RWPE2 (cell line): Measurements from ENCODE around the gene NHS.

Experiments used
- ATAC-seq: fragments of 200-7000 bp; cut with Tn5 transposase; 3 replicates; pipeline ENCODE4 v1.9.1; 2021; ENCODE audit warnings: low read depth
- DNase-seq: peaks from one replicate; pipeline ENCODE4 v3.0.0-alpha.2; 2020; ENCODE audit warnings: low spot score
- H3K27ac ChIP-seq: fragments of 450-650 bp; 2 replicates; pipeline ENCODE4 v1.5.1; 2017; ENCODE audit warnings: mild to moderate bottlenecking; ENCODE audit not compliant: poor library complexity, severe bottlenecking
- H3K27me3 ChIP-seq: fragments of 250-450 bp; sonication (Bioruptor Pico); 2 replicates; pipeline ENCODE4 v1.5.1; 2021; ENCODE audit warnings: mild to moderate bottlenecking, moderate library complexity; ENCODE audit not compliant: insufficient read depth, poor library complexity, severe bottlenecking
- H3K36me3 ChIP-seq: fragments of 250-450 bp; sonication (Bioruptor Pico); 2 replicates; pipeline ENCODE4 v1.5.1; 2020; ENCODE audit warnings: low read depth, mild to moderate bottlenecking, moderate library complexity
- H3K4me1 ChIP-seq: fragments of 250-450 bp; sonication (Bioruptor Pico); 2 replicates; pipeline ENCODE4 v1.5.1; 2021; ENCODE audit warnings: mild to moderate bottlenecking, moderate library complexity; ENCODE audit not compliant: insufficient read depth, poor library complexity, severe bottlenecking
- H3K4me3 ChIP-seq: fragments of 250-450 bp; sonication (Bioruptor Pico); 2 replicates; pipeline ENCODE4 v1.5.1; 2021; ENCODE audit warnings: mild to moderate bottlenecking, moderate library complexity; ENCODE audit not compliant: severe bottlenecking
- H3K9me3 ChIP-seq: fragments of 250-450 bp; sonication (Bioruptor Pico); 2 replicates; pipeline ENCODE4 v1.5.1; 2021; ENCODE audit warnings: mild to moderate bottlenecking, moderate library complexity; ENCODE audit not compliant: severe bottlenecking
- TF ChIP-seq, protein P1 (sequence below): fragments of 450-650 bp; IDR thresholded peaks from one replicate; pipeline ENCODE4 v1.5.1; 2017; ENCODE audit warnings: mild to moderate bottlenecking, moderate library complexity; ENCODE audit not compliant: poor library complexity, severe bottlenecking

NHS gene

DNA sequence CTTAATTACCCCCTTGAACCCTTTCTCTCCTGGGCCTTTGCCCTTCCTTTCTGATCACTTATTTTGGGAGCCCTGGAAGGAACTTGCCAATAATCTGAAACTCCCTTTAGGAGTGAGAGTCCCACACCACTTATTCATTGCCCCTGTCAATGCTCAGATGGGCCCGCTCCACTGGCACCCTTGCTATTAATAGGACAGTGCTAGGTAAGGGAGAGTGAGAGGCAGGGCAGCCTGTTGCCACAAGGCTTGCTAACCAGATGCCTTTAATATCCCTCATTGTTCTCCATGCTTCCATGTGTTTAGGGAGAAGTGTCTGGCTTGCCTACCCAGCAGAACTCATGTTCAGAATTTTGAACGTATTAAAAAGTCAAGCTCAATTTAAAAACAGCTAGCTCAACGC lies 1.7 kb upstream of the NHS start:
- ATAC-seq (no peak), DNase-seq (no peak)
- Histone ChIP-seq H3K36me3 (no peaks in the 10 kb centered on the region), H3K9me3 (no peaks in the 10 kb centered on the region), H3K4me1 (no peaks in the 10 kb centered on the region), H3K27me3 (no peaks in the 10 kb centered on the region), H3K4me3 (no peak overlapping the region), H3K27ac (no peak overlapping the region)
- TF ChIP-seq, protein P1, sequence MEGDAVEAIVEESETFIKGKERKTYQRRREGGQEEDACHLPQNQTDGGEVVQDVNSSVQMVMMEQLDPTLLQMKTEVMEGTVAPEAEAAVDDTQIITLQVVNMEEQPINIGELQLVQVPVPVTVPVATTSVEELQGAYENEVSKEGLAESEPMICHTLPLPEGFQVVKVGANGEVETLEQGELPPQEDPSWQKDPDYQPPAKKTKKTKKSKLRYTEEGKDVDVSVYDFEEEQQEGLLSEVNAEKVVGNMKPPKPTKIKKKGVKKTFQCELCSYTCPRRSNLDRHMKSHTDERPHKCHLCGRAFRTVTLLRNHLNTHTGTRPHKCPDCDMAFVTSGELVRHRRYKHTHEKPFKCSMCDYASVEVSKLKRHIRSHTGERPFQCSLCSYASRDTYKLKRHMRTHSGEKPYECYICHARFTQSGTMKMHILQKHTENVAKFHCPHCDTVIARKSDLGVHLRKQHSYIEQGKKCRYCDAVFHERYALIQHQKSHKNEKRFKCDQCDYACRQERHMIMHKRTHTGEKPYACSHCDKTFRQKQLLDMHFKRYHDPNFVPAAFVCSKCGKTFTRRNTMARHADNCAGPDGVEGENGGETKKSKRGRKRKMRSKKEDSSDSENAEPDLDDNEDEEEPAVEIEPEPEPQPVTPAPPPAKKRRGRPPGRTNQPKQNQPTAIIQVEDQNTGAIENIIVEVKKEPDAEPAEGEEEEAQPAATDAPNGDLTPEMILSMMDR, result no peak

DNA sequence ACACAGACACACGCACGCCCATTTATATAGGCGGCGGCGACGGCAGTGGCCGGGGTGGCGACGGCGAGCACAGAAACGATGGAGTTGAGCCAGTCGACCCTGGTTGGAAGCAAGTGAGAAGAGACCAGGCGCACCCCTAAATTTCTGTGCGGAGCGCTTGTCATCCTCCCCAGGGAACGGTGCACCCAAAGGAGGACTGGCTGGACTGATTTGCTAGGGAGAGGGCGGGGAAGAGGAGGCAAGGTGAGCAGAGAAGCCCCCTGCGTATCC lies 302 bp downstream of the NHS start:
- ATAC-seq, result no peak; the same call in 2 of the 3 replicates
- TF ChIP-seq, protein P1, result no peak
- no peaks in the 10 kb centered on the region for H3K36me3 ChIP-seq
- no peak for DNase-seq
- H3K4me1 ChIP-seq, result no peaks in the 10 kb centered on the region
- H3K4me3 ChIP-seq, result peak overlapping the region; percentile 55
- H3K27me3 ChIP-seq, result no peaks in the 10 kb centered on the region
- H3K9me3 ChIP-seq, result no peaks in the 10 kb centered on the region
- H3K27ac ChIP-seq, result peak overlapping the region; percentile 47

GRCh38 chrX:17375637-17376430 lies 834 bp downstream of the NHS start:
- DNase-seq, result no peak
- Histone ChIP-seq H3K4me1 (no peaks in the 10 kb centered on the region), H3K27me3 (no peaks in the 10 kb centered on the region), H3K4me3 (peak overlapping the region; percentile 55), H3K27ac (peak overlapping the region; percentile 47), H3K9me3 (no peaks in the 10 kb centered on the region), H3K36me3 (no peaks in the 10 kb centered on the region)
- ATAC-seq, result peak; percentile 24
- TF ChIP-seq, protein P1, result no peak

DNA sequence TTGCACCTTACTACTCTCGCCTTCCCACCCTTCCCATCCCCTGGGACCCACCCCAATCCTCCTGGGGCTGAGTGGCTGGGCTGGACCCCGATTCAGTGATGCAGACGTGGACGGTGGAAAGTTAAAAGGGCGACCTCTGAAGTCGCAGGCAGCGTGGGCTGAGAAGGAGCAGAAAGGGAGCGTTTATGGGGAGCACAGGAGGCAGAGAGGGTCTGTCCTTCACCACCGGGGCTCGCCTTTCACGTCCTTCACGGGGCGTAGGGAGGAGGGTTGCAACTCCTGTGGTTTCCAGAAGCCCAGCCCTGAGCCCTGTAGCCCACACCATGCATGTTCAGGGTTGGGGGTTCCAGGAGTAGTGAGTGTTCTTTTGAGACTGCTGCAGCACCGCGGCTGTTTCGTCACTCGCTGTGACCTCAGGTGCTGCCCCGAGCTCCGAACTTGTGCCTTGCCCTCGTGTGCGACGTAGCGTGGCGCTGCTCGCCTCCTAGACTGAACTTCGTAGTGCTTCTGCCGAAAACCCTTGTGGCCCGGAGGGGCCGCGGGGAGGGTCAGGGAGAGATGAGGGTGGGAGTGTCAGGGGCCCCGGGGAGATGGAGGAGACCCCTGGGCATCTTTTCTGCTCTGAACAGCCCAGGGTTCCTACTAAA lies 1.6 kb downstream of the NHS start:
- DNase-seq, result no peak
- Histone ChIP-seq H3K27me3 (no peaks in the 10 kb centered on the region), H3K36me3 (no peaks in the 10 kb centered on the region), H3K9me3 (no peaks in the 10 kb centered on the region), H3K4me1 (no peaks in the 10 kb centered on the region), H3K27ac (peak overlapping the region; percentile 47), H3K4me3 (peak overlapping the region; percentile 55)
- TF ChIP-seq, protein P1, result no peak
- ATAC-seq, result peak; percentile 26; the same call in 1 of the 3 replicates
